ENCODE measurements around the gene CCL22.

GRCh38 chr16:57382535-57383275 is 24.1 kb downstream of the CCL22 start:
- TF ChIP-seq CTCF (IDR thresholded peaks at IDR 0.05; ENCODE audit: low read length) (no peak), EZH2 (IDR thresholded peaks at IDR 0.05; ENCODE audit: borderline replicate concordance, low read length) (no peak)

Measured in OCI-LY1 (cell line).